ENCODE results near the gene IDNK. TPM values are rescaled to one million over a fixed set of nuclear protein-coding genes. Genes with fewer than 3 reads are reported as not detected.

The IDNK gene
- total RNA-seq, 1 experiment from 2014 or later: 14.3 TPM

DNA sequence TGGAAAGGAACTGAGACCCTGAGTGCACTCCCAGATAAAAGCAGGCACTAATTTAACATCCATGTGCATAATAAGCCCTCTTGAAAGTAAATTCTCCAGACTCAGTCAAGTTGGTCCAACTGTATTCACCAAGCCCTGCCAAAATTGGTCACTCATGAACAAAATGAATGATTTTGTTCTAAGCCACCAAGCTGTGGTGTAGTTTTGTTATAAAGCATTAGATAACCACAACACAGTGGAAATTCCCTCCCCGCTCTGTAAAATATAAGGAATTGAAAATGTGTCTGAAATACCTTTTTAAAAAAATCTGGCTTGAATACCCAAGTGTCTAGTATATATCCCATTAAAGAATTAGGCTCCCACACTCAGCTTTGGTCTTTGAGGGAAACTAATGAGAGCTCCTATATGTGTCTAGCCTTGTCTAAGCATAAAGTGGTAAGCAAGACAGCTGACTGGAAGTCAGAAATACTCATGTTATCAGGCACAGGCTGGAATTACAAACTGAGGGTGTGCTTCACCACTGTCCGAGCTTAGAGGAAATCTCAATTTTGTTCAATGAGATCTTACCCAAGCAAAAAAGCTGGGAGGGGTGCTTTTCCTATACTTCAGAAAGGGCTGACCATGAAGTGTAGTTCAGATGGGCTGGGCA is 33.2 kb downstream of the IDNK start:
- Histone ChIP-seq H3K36me3 (ENCODE audit: insufficient read depth, low read length) (peaks cover 87% of the 10 kb centered on the region), H3K4me3 (ENCODE audit: low read length) (no peak overlapping the region), H3K9me2 (replicated peaks; ENCODE audit: insufficient read depth, low read length) (no peaks in the 10 kb centered on the region), H3K9me3 (ENCODE audit: low read length) (no peaks in the 10 kb centered on the region), H3K4me2 (ENCODE audit: low read depth, low read length, poor library complexity, severe bottlenecking) (no peak overlapping the region), H2AFZ (ENCODE audit: low read length) (no peak overlapping the region), H4K20me1 (ENCODE audit: insufficient read depth, low read depth, low read length) (no peaks in the 10 kb centered on the region), H3K4me1 (ENCODE audit: low read length) (peaks cover 7% of the 10 kb centered on the region; the same call in 1 of the 2 replicates), H3K27me3 (ENCODE audit: low read length) (no peaks in the 10 kb centered on the region), H3K27ac (ENCODE audit: low read length) (no peak overlapping the region), H3K79me2 (ENCODE audit: low read length) (peaks cover 63% of the 10 kb centered on the region), H3K9ac (ENCODE audit: low read length) (no peak overlapping the region)
- DNase-seq: no peak

DNA sequence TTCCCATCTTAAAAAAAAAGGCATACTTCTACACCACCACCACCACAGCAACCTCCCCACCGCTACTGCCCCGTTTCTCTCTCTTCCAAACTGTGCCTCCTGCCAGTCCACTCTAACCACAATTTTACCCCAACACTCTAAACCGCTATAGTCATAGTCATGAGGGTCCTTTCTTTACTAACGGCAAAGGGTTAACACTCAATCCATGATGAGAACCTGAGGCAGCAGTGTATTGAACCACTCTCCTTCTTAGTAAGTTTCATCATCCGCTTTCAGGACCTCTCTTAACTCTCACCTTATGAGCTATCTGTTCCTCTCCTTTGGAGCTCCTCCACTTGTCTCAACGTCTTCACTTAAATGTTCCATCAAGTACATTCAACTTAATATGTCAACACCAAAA is 34.0 kb downstream of the IDNK start:
- no peaks in the 10 kb centered on the region for H3K27me3 ChIP-seq (ENCODE audit: low read length)
- H3K9ac ChIP-seq (ENCODE audit: low read length): no peak overlapping the region
- H3K9me2 ChIP-seq (replicated peaks; ENCODE audit: insufficient read depth, low read length): no peaks in the 10 kb centered on the region
- H2AFZ ChIP-seq (ENCODE audit: low read length): no peak overlapping the region
- no peaks in the 10 kb centered on the region for H3K9me3 ChIP-seq (ENCODE audit: low read length)
- H3K4me2 ChIP-seq (ENCODE audit: low read depth, low read length, poor library complexity, severe bottlenecking): no peak overlapping the region
- H3K4me1 ChIP-seq (ENCODE audit: low read length): peaks cover 7% of the 10 kb centered on the region; the same call in 1 of the 2 replicates
- DNase-seq: no peak
- H3K79me2 ChIP-seq (ENCODE audit: low read length): peaks cover 66% of the 10 kb centered on the region
- no peak overlapping the region for H3K4me3 ChIP-seq (ENCODE audit: low read length)
- H3K27ac ChIP-seq (ENCODE audit: low read length): no peak overlapping the region
- peaks cover 88% of the 10 kb centered on the region for H3K36me3 ChIP-seq (ENCODE audit: insufficient read depth, low read length)
- H4K20me1 ChIP-seq (ENCODE audit: insufficient read depth, low read depth, low read length): no peaks in the 10 kb centered on the region

DNA sequence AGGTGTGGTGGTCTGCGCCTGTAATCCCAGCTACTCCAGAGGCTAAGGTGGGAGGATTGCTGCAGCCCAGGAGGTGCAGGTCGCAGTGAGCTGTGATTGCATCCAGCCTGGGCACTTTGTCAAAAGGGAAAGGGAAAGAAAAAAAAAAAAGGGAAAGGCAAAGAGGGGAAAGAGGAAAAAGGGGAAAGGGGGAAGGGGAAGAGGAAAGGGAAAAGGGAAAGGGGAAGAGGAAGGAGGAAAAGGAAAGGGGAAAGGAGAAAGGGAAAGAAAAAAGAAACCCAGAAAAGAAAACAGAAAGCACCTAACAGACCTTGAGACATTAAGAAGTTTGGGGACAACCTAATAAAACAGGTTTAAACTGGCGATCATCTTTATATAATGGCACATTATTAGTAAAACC is 40.0 kb downstream of the IDNK start:
- Histone ChIP-seq H3K27me3 (ENCODE audit: low read length) (no peaks in the 10 kb centered on the region), H3K27ac (ENCODE audit: low read length) (no peak overlapping the region), H3K9me3 (ENCODE audit: low read length) (no peaks in the 10 kb centered on the region), H3K4me1 (ENCODE audit: low read length) (peaks cover 25% of the 10 kb centered on the region), H3K9ac (ENCODE audit: low read length) (no peak overlapping the region), H3K36me3 (ENCODE audit: insufficient read depth, low read length) (peaks cover 61% of the 10 kb centered on the region), H3K4me2 (ENCODE audit: low read depth, low read length, poor library complexity, severe bottlenecking) (no peak overlapping the region), H4K20me1 (ENCODE audit: insufficient read depth, low read depth, low read length) (no peaks in the 10 kb centered on the region), H3K9me2 (replicated peaks; ENCODE audit: insufficient read depth, low read length) (no peaks in the 10 kb centered on the region), H3K79me2 (ENCODE audit: low read length) (peaks cover 76% of the 10 kb centered on the region), H3K4me3 (ENCODE audit: low read length) (no peak overlapping the region), H2AFZ (ENCODE audit: low read length) (no peak overlapping the region)
- no peak for DNase-seq

DNA sequence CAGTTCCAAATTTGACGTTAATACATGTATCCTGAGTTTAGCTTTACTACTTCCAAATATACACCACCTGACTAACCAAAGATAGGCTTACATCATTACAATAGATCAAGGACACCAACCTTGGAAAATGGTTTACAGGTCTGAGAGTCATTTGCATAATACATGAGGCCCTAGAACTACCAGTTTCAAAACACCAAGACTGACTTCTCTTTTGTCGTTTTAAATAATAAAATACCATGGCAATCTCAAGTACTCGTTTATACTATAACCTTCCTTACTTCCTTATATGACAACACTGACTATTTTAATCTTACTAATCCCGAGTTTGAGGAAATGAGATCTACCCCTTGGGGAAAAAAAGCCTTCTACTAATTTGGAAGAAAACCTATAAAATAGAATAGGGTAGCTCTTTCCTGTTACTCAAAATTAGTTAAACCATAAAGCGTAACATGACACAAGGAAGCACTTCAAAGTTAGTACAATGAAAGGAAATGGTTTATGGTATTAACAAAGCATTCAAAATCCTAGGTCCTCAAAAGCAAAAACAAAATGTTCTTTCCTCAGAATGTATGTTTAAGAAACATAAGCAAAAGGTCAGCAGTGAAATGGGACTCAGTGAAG is 42.7 kb downstream of the IDNK start:
- peaks cover 48% of the 10 kb centered on the region for H3K36me3 ChIP-seq (ENCODE audit: insufficient read depth, low read length)
- no peak overlapping the region for H2AFZ ChIP-seq (ENCODE audit: low read length)
- no peak overlapping the region for H3K9ac ChIP-seq (ENCODE audit: low read length)
- no peaks in the 10 kb centered on the region for H3K9me2 ChIP-seq (replicated peaks; ENCODE audit: insufficient read depth, low read length)
- peak overlapping the region; percentile 54; the same call in 1 of the 2 replicates for H3K27ac ChIP-seq (ENCODE audit: low read length)
- H4K20me1 ChIP-seq (ENCODE audit: insufficient read depth, low read depth, low read length): no peaks in the 10 kb centered on the region
- H3K27me3 ChIP-seq (ENCODE audit: low read length): no peaks in the 10 kb centered on the region
- peaks cover 45% of the 10 kb centered on the region for H3K4me1 ChIP-seq (ENCODE audit: low read length)
- peaks cover 91% of the 10 kb centered on the region for H3K79me2 ChIP-seq (ENCODE audit: low read length)
- H3K4me2 ChIP-seq (ENCODE audit: low read depth, low read length, poor library complexity, severe bottlenecking): no peak overlapping the region
- no peak overlapping the region for H3K4me3 ChIP-seq (ENCODE audit: low read length)
- no peaks in the 10 kb centered on the region for H3K9me3 ChIP-seq (ENCODE audit: low read length)
- no peak for DNase-seq

DNA sequence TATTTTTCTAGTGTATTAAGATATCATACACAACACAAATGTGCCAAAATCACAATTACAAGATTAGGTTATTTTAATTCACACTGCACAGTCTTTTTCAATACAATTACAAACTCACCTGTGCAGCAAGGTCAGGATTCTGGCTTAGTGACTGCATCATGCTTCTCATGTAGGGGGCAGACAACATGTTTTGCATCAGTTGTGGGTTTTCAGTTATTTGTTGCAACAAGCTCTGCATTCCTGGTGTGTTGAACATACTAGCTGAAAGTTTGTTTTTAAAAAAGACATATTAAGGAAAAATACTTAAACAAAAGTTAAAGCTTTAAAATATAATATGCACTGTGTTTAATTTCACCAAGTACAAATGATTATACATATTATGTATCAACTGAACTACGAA is 46.1 kb downstream of the IDNK start:
- peaks cover 93% of the 10 kb centered on the region for H3K79me2 ChIP-seq (ENCODE audit: low read length)
- H3K9ac ChIP-seq (ENCODE audit: low read length): no peak overlapping the region
- peaks cover 34% of the 10 kb centered on the region for H3K36me3 ChIP-seq (ENCODE audit: insufficient read depth, low read length)

DNA sequence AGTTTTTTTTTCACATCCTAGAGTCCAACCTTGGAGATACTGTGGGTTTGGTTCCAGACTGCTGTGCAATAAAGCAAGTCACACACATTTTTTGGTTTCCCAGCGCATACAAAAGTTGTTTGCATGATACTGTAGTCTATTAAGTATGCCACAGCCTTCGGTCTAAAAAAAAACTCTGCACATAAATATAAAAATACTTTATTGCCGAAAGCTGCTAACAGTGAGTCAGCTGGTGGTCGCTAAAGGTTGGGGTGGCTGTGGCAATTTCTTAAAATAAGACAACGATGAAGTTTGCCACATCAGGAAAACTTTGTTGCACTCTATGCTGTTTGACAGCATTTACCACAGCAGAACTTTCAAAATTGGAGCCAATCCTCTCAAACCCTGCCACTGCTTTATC is 47.4 kb downstream of the IDNK start:
- Histone ChIP-seq H2AFZ (ENCODE audit: low read length) (no peak overlapping the region), H3K27me3 (ENCODE audit: low read length) (no peaks in the 10 kb centered on the region), H3K4me1 (ENCODE audit: low read length) (peaks cover 46% of the 10 kb centered on the region), H3K9me3 (ENCODE audit: low read length) (no peaks in the 10 kb centered on the region), H3K9me2 (replicated peaks; ENCODE audit: insufficient read depth, low read length) (no peaks in the 10 kb centered on the region), H3K36me3 (ENCODE audit: insufficient read depth, low read length) (peaks cover 39% of the 10 kb centered on the region), H3K9ac (ENCODE audit: low read length) (no peak overlapping the region), H3K4me3 (ENCODE audit: low read length) (no peak overlapping the region), H3K79me2 (ENCODE audit: low read length) (peaks cover 99% of the 10 kb centered on the region), H3K4me2 (ENCODE audit: low read depth, low read length, poor library complexity, severe bottlenecking) (no peak overlapping the region), H4K20me1 (ENCODE audit: insufficient read depth, low read depth, low read length) (no peaks in the 10 kb centered on the region), H3K27ac (ENCODE audit: low read length) (no peak overlapping the region)
- DNase-seq: no peak

More for the DNA sequence above, 46.1 kb downstream of the IDNK start:
- no peak for DNase-seq
- Histone ChIP-seq H3K9me2 (replicated peaks; ENCODE audit: insufficient read depth, low read length) (no peaks in the 10 kb centered on the region), H3K4me2 (ENCODE audit: low read depth, low read length, poor library complexity, severe bottlenecking) (no peak overlapping the region), H3K27ac (ENCODE audit: low read length) (no peak overlapping the region), H3K9me3 (ENCODE audit: low read length) (no peaks in the 10 kb centered on the region), H2AFZ (ENCODE audit: low read length) (no peak overlapping the region), H3K4me3 (ENCODE audit: low read length) (no peak overlapping the region), H3K4me1 (ENCODE audit: low read length) (peaks cover 45% of the 10 kb centered on the region), H4K20me1 (ENCODE audit: insufficient read depth, low read depth, low read length) (no peaks in the 10 kb centered on the region), H3K27me3 (ENCODE audit: low read length) (no peaks in the 10 kb centered on the region)

DNA sequence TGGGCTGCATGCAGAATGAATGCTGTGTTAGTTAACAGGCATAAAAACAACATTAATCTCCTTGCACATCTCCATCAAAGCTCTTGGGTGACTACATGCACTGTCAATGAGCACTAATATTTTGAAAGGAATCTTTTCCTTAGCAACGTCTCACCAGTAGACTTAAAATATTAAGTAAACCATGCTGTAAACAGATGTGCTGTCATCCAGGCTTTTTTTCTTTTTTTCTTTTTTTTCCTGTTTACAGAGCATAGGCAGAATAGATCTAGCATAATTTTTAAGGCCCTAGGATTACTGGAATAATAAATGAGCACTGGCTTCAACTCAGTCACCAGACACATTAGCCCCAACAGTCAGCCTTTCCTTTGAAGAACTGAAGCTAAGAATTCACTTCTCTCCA is 48.5 kb downstream of the IDNK start:
- no peak overlapping the region for H3K27ac ChIP-seq (ENCODE audit: low read length)
- H3K9me2 ChIP-seq (replicated peaks; ENCODE audit: insufficient read depth, low read length): no peaks in the 10 kb centered on the region
- peaks cover 41% of the 10 kb centered on the region for H3K36me3 ChIP-seq (ENCODE audit: insufficient read depth, low read length)
- no peak overlapping the region for H3K4me2 ChIP-seq (ENCODE audit: low read depth, low read length, poor library complexity, severe bottlenecking)
- no peaks in the 10 kb centered on the region for H4K20me1 ChIP-seq (ENCODE audit: insufficient read depth, low read depth, low read length)
- no peak for DNase-seq
- no peak overlapping the region for H2AFZ ChIP-seq (ENCODE audit: low read length)
- H3K4me1 ChIP-seq (ENCODE audit: low read length): peaks cover 43% of the 10 kb centered on the region
- no peak overlapping the region for H3K9ac ChIP-seq (ENCODE audit: low read length)
- no peaks in the 10 kb centered on the region for H3K9me3 ChIP-seq (ENCODE audit: low read length)
- no peak overlapping the region for H3K4me3 ChIP-seq (ENCODE audit: low read length)
- H3K27me3 ChIP-seq (ENCODE audit: low read length): no peaks in the 10 kb centered on the region
- peaks cover 99% of the 10 kb centered on the region for H3K79me2 ChIP-seq (ENCODE audit: low read length)

DNA sequence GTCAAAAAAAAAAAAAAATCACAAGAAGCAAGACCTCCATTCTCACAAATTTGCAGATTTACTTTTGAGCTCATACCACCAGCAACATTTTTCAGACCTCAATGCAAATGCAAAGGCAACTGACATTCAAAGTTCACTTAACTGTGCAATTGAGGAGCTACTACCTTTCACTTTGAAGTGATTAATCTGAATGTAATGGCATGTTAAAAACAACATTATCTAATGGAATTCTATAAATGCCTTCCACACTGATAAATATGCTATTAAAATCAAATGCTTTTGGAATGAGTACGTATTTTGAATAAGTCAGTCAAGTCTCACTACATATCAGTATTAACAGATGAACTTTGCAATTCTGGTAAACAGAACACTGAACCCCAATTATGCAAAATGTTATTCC is 52.5 kb downstream of the IDNK start:
- no peak for DNase-seq
- Histone ChIP-seq H3K9ac (ENCODE audit: low read length) (no peak overlapping the region), H3K79me2 (ENCODE audit: low read length) (peaks cover 93% of the 10 kb centered on the region), H3K36me3 (ENCODE audit: insufficient read depth, low read length) (peaks cover 52% of the 10 kb centered on the region), H4K20me1 (ENCODE audit: insufficient read depth, low read depth, low read length) (0 out of 2 replicates have a peak, but pooled peaks cover 3% of the 10 kb centered on the region), H3K27me3 (ENCODE audit: low read length) (no peaks in the 10 kb centered on the region), H3K4me2 (ENCODE audit: low read depth, low read length, poor library complexity, severe bottlenecking) (no peak overlapping the region), H3K4me3 (ENCODE audit: low read length) (no peak overlapping the region), H3K27ac (ENCODE audit: low read length) (0 out of 2 replicates have a peak overlapping the region, but pooled peaks have one; percentile 25), H3K9me3 (ENCODE audit: low read length) (no peaks in the 10 kb centered on the region), H3K9me2 (replicated peaks; ENCODE audit: insufficient read depth, low read length) (no peaks in the 10 kb centered on the region), H3K4me1 (ENCODE audit: low read length) (peaks cover 14% of the 10 kb centered on the region), H2AFZ (ENCODE audit: low read length) (no peak overlapping the region)
